Measurements from ENCODE around the gene HAL.

- TF ChIP-seq POLR2A (IDR thresholded peaks at IDR 0.05) = no peak
- no peak for TF ChIP-seq CTCF (IDR thresholded peaks at IDR 0.05)
Measured at GRCh38 chr12:96000858-96001257, 4.7 kb upstream of the HAL start.

Data from vagina (tissue), 2 donors.